Measurements from ENCODE around the gene FAT2. TPM values are rescaled to one million over a fixed set of nuclear protein-coding genes. Genes with fewer than 3 reads are reported as not detected.

Gene FAT2
- total RNA-seq, 4 donors from 2014 or later = 86.5 to 117 (median 99.0) TPM

GRCh38 chr5:151570058-151570457 lies 21.1 kb downstream of the FAT2 start:
- TF ChIP-seq CTCF (IDR thresholded peaks at IDR 0.05) = no peak
- TF ChIP-seq POLR2A (IDR thresholded peaks at IDR 0.05) = no peak
- WGBS, 2 donors = 0 to 43% methylated on average over 2 of the region's 2 CpGs
- peak overlapping the region; percentile 79 to 90 (median 86) for H3K27ac ChIP-seq
- H3K9me3 ChIP-seq = no peaks in the 10 kb centered on the region
- no peak for DNase-seq
- intact Hi-C loops (cut with DNase I) = no loop called here
- H3K36me3 ChIP-seq = peaks cover 3 to 36% (median 21%) of the 10 kb centered on the region in 3 donors
- peaks cover 17 to 76% (median 37%) of the 10 kb centered on the region in 3 donors for H3K4me1 ChIP-seq
- no peaks in the 10 kb centered on the region for H3K27me3 ChIP-seq
- H3K4me3 ChIP-seq = no peak overlapping the region

GRCh38 chr5:151569132-151570046 lies 21.7 kb downstream of the FAT2 start:
- H3K4me3 ChIP-seq = no peak overlapping the region
- no peak for TF ChIP-seq POLR2A (IDR thresholded peaks at IDR 0.05)
- no peak for TF ChIP-seq CTCF (IDR thresholded peaks at IDR 0.05)
- DNase-seq = no peak
- peaks cover 17 to 76% (median 34%) of the 10 kb centered on the region in 3 donors for H3K4me1 ChIP-seq
- intact Hi-C loops (cut with DNase I) = no loop called here
- peaks cover 3 to 43% (median 21%) of the 10 kb centered on the region in 3 donors for H3K36me3 ChIP-seq
- peak overlapping the region; percentile 72 to 90 (median 86) for H3K27ac ChIP-seq
- H3K27me3 ChIP-seq = no peaks in the 10 kb centered on the region
- no peaks in the 10 kb centered on the region for H3K9me3 ChIP-seq
- 26 to 51% methylated on average over 7 to 8 of the region's 8 CpGs for WGBS, 2 donors

GRCh38 chr5:151568036-151568435 lies 23.1 kb downstream of the FAT2 start:
- Histone ChIP-seq H3K4me3 (no peak overlapping the region), H3K4me1 (peaks cover 17 to 74% (median 21%) of the 10 kb centered on the region in 3 donors), H3K27ac (peak overlapping the region in 2 of 4 donors; percentile 88 to 90), H3K9me3 (no peaks in the 10 kb centered on the region), H3K27me3 (no peaks in the 10 kb centered on the region), H3K36me3 (peaks cover 3 to 56% (median 21%) of the 10 kb centered on the region in 3 donors)
- 90 to 94% methylated on average over 2 of the region's 7 CpGs for WGBS, 2 donors
- no peak for DNase-seq
- no peak for TF ChIP-seq POLR2A (IDR thresholded peaks at IDR 0.05)
- no peak for TF ChIP-seq CTCF (IDR thresholded peaks at IDR 0.05)
- intact Hi-C loops (cut with DNase I) = no loop called here

GRCh38 chr5:151565971-151566370 lies 25.2 kb downstream of the FAT2 start:
- H3K36me3 ChIP-seq = peaks cover 8 to 77% (median 21%) of the 10 kb centered on the region in 3 donors
- intact Hi-C loops (cut with DNase I) = no loop called here
- H3K9me3 ChIP-seq = no peaks in the 10 kb centered on the region
- no peak overlapping the region for H3K4me3 ChIP-seq
- WGBS, 2 donors = 86 to 100% methylated on average over 1 to 6 of the region's 11 CpGs
- H3K27me3 ChIP-seq = no peaks in the 10 kb centered on the region
- DNase-seq = no peak
- TF ChIP-seq POLR2A (IDR thresholded peaks at IDR 0.05) (no peak), CTCF (IDR thresholded peaks at IDR 0.05) (no peak)
- H3K4me1 ChIP-seq = peaks cover 8 to 63% (median 9%) of the 10 kb centered on the region in 3 donors
- H3K27ac ChIP-seq = no peak overlapping the region

GRCh38 chr5:151562019-151562707 lies 29.0 kb downstream of the FAT2 start:
- DNase-seq = no peak
- no peak for TF ChIP-seq POLR2A (IDR thresholded peaks at IDR 0.05)
- no peak overlapping the region for H3K4me3 ChIP-seq
- no peaks in the 10 kb centered on the region for H3K9me3 ChIP-seq
- 65 to 70% methylated on average over 8 of the region's 8 CpGs for WGBS, 2 donors
- H3K27me3 ChIP-seq = no peaks in the 10 kb centered on the region
- intact Hi-C loops (cut with DNase I) = no loop called here
- peak overlapping the region in 1 of 4 donors; percentile 8 for H3K27ac ChIP-seq
- peaks cover 0 to 33% (median 0%) of the 10 kb centered on the region in 3 donors for H3K4me1 ChIP-seq
- H3K36me3 ChIP-seq = peaks cover 8 to 99% (median 11%) of the 10 kb centered on the region in 3 donors

Measured in esophagus squamous epithelium (tissue), 5 donors.